HG03097 (cell line): ENCODE measurements around the gene PNMA6E.

Experiments
- ATAC-seq: cut with Tn5 transposase; IDR thresholded peaks from one replicate; pipeline ENCODE4 v1.9.1; 2021; ENCODE audit not compliant: unreplicated experiment, low FRiP score

The PNMA6E gene

GRCh38 chrX:153401133-153401764, at the start of gene PNMA6E:
TSS of gene PNMA6E (minus strand) at chrX:153401350. CDS start at chrX:153398849, 2,501 bp downstream.
- no peak for ATAC-seq

- no peak for ATAC-seq
Observed at GRCh38 chrX:153450949-153451277, 49.8 kb upstream of the PNMA6E start.

GRCh38 chrX:153450114-153450948, 49.2 kb upstream of the PNMA6E start:
- no peak for ATAC-seq

GRCh38 chrX:153449368-153450113, 48.4 kb upstream of the PNMA6E start:
- ATAC-seq, result no peak

GRCh38 chrX:153448556-153449367, 47.6 kb upstream of the PNMA6E start:
- ATAC-seq, result no peak

- no peak for ATAC-seq
Observed at GRCh38 chrX:153447581-153447960, 46.4 kb upstream of the PNMA6E start.

- no peak for ATAC-seq
Observed at GRCh38 chrX:153446950-153447580, 45.9 kb upstream of the PNMA6E start.

- ATAC-seq, result no peak
Observed at GRCh38 chrX:153446636-153446936, 45.4 kb upstream of the PNMA6E start.

GRCh38 chrX:153445856-153446635, 44.9 kb upstream of the PNMA6E start, which contains the start of gene TREX2:
TSS of gene TREX2 (minus strand) at chrX:153446056. CDS start at chrX:153445430, 626 bp downstream.
- ATAC-seq, result no peak

- ATAC-seq, result no peak
Observed at GRCh38 chrX:153445106-153445855, 44.1 kb upstream of the PNMA6E start.

- no peak for ATAC-seq
Observed at GRCh38 chrX:153444333-153445011, 43.3 kb upstream of the PNMA6E start.

GRCh38 chrX:153443476-153444332, 42.6 kb upstream of the PNMA6E start:
- no peak for ATAC-seq

- no peak for ATAC-seq
Observed at GRCh38 chrX:153442463-153442862, 41.3 kb upstream of the PNMA6E start.

GRCh38 chrX:153441981-153442380, 40.8 kb upstream of the PNMA6E start:
- no peak for ATAC-seq

- no peak for ATAC-seq
Observed at GRCh38 chrX:153441296-153441695, 40.1 kb upstream of the PNMA6E start.

GRCh38 chrX:153440556-153441135, 39.5 kb upstream of the PNMA6E start:
- ATAC-seq, result no peak

GRCh38 chrX:153439977-153440376, 38.8 kb upstream of the PNMA6E start:
- ATAC-seq, result no peak
